WERI-Rb-1 (cell line): ENCODE results near the gene L3HYPDH.

Experiments
- DNase-seq: peaks from one replicate; pipeline ENCODE4 v3.0.0-alpha.2; 2020
- H3K27ac ChIP-seq: fragments of 250-450 bp; sonication (Bioruptor Pico); 2 replicates; pipeline ENCODE4 v1.5.1; 2020; ENCODE audit warnings: mild to moderate bottlenecking, moderate library complexity
- H3K27me3 ChIP-seq: fragments of 250-450 bp; sonication (Bioruptor Pico); 2 replicates; pipeline ENCODE4 v1.5.1; 2021; ENCODE audit warnings: mild to moderate bottlenecking, low read depth, moderate library complexity; ENCODE audit not compliant: insufficient read depth, severe bottlenecking
- H3K36me3 ChIP-seq: fragments of 250-450 bp; sonication (Bioruptor Pico); 2 replicates; pipeline ENCODE4 v1.5.1; 2020; ENCODE audit warnings: mild to moderate bottlenecking, moderate library complexity
- H3K4me3 ChIP-seq: 2 replicates; pipeline ENCODE4 v1.5.1; 2011; ENCODE audit warnings: low read depth, mild to moderate bottlenecking, control low read depth, low read length
- H3K9me3 ChIP-seq: fragments of 250-450 bp; sonication (Bioruptor Pico); 2 replicates; pipeline ENCODE4 v1.5.1; 2021; ENCODE audit warnings: mild to moderate bottlenecking, moderate library complexity; ENCODE audit not compliant: severe bottlenecking
- TF ChIP-seq, protein P1 (sequence below): IDR thresholded peaks from 2 replicates; pipeline ENCODE4 v1.5.1; 2011; ENCODE audit warnings: low read depth, mild to moderate bottlenecking, control low read depth, inconsistent platforms, low read length

Gene L3HYPDH

DNA sequence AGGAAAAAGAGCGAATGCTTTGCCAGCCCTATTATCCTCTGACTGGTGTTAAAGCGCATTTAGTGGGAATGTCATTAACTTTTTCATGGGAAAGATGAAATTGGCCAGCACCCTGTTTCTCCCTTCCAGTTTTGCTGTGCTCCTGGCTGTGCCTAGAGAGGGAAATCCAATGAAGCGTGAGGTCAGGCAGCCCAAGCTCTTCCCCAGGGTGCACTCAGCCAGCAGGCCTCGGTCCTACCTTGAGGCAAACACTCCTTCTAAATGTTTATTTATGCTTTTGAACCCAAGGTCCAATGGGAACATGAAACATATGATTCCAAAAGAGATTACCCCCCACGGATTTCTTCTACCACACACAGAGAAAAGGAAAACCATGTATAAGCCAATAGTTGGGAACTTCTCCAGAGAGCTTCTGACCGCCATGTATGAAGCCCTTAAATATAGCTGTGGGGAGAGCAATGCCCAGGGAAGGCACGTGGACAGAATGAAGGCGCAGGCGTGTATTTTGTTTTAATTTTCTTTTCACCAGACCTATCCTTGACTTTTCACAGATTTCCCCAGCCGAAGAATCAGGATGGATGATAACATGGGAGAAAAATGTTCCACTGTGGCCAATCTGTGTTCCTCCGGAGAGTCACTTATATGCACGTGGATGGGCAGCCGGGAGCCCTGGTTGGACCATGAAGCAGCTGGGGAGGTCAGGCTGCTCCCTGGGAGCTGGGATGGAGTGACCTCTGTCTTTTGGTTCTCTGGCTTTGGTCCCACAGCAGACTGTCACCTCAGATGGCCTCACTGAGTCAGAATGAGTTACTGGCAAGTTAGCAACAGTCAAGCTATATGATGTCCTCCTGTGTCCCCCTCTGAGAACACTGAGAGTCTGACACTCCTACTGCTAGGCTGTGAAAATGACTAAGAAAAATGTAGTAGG, 56.3 kb downstream of the L3HYPDH start:
- Histone ChIP-seq H3K27me3 (no peaks in the 10 kb centered on the region), H3K27ac (no peak overlapping the region), H3K4me3 (no peak overlapping the region), H3K9me3 (no peaks in the 10 kb centered on the region), H3K36me3 (no peaks in the 10 kb centered on the region)
- no peak for DNase-seq
- TF ChIP-seq, protein P1, sequence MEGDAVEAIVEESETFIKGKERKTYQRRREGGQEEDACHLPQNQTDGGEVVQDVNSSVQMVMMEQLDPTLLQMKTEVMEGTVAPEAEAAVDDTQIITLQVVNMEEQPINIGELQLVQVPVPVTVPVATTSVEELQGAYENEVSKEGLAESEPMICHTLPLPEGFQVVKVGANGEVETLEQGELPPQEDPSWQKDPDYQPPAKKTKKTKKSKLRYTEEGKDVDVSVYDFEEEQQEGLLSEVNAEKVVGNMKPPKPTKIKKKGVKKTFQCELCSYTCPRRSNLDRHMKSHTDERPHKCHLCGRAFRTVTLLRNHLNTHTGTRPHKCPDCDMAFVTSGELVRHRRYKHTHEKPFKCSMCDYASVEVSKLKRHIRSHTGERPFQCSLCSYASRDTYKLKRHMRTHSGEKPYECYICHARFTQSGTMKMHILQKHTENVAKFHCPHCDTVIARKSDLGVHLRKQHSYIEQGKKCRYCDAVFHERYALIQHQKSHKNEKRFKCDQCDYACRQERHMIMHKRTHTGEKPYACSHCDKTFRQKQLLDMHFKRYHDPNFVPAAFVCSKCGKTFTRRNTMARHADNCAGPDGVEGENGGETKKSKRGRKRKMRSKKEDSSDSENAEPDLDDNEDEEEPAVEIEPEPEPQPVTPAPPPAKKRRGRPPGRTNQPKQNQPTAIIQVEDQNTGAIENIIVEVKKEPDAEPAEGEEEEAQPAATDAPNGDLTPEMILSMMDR, result no peak

DNA sequence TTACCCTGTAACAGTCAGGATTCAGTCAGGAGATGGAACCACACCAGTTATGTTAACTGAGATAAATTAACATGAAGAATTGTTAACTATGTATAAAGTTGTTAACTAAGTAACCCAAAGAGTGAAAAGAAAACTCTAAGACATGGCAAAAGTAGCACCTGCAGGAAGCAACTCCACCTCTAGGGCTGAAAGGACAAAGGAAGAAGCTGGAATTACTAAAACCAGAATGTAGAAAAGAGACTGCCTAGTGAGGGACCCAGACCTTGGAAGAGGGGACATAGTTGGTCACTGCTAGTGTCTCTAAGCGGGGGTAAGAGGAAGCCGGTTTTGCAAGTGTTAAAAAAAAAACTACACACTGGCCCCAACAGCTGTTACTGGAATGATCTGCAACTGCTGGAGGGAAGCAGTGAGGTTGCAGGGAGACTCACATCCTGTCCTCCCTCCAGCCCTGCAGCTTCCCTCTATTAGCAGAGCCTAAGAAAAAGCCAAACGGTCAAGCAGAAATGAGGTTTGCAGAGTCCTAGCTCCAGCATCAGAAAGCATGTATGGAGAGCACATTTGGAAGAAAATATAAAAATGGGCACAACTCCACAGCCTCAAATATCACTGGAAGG, 58.8 kb downstream of the L3HYPDH start:
- Histone ChIP-seq H3K27ac (no peak overlapping the region), H3K27me3 (no peaks in the 10 kb centered on the region), H3K9me3 (no peaks in the 10 kb centered on the region), H3K36me3 (no peaks in the 10 kb centered on the region), H3K4me3 (no peak overlapping the region)
- no peak for DNase-seq
- TF ChIP-seq, protein P1, result no peak

DNA sequence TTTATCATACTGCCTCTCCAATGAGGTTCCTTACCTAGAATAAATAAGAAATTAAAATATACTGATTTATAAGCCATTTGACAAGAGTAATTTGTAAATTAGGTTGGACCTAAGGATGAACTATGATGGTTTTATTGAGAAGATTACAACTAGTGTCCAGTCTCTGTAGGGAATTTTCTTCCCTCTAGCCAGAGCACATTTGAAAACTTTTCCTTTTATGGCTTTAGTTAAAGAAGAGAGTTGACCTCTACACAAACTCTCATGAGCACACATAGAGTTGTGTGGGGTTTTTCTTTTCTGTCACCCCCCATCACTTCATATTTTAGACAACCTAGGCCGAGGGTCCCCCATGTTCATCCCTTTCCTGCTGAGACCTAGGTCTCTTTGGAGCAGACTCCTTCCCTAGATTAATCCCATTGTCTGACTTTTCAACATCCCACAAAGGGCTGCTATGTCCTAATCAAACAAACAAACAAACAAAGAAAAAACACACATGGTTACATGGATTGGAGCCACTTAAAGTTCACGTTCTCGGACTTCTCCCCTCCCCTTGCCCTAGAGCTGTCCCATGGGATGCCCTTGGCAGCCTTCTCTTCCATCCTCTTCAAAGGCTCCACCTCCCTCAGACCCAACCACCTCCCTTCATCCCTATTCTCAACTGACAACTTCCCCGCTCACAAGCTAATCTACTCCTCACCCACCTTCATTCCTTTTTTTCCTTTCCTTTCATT, 59.7 kb downstream of the L3HYPDH start:
- TF ChIP-seq, protein P1, result no peak
- no peak for DNase-seq
- Histone ChIP-seq H3K27me3 (no peaks in the 10 kb centered on the region), H3K9me3 (no peaks in the 10 kb centered on the region), H3K36me3 (no peaks in the 10 kb centered on the region), H3K4me3 (no peak overlapping the region), H3K27ac (no peak overlapping the region)
